GM19463 (cell line): Measurements from ENCODE around the gene SNAPC4.

ENCODE experiments used
- ATAC-seq: cut with Tn5 transposase; IDR thresholded peaks from one replicate; pipeline ENCODE4 v1.9.1; 2021; ENCODE audit warnings: mild to moderate bottlenecking, moderate library complexity; ENCODE audit not compliant: unreplicated experiment

SNAPC4 gene

DNA sequence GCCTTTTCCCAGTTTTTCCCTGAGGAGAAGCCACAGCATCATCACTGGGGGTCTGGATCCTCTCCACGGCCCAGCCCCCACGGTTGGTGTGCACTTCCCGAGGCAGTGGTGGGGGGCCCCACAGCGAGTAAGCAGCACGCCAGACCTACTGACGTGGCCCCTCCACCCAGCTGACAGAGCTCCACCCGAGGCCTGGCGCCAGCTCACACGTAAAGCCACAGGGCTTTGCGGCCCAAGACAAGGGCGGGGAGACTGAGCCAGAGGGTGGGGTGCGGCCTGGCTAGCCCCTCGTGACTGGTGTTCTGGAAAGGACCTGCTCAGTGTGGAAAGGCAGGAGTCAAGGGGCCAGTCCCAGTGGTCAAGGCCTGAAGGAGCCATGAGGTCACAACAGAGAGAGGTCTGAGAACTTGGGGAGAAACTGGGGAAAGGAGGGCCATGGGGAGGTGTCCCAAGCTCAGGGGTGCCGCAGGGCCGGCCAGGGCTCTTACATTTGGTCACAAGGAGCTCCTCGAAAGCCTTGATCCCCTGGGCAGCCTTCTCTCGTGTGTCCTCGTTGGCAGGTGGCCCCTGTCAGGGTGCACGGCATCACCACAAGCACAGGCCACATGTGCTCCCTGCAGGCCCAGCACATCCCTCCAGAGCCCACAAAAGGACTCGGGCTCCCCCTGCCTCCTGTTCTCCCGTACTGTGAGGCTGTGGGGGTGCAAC is 5.5 kb downstream of the SNAPC4 start:
- no peak for ATAC-seq

DNA sequence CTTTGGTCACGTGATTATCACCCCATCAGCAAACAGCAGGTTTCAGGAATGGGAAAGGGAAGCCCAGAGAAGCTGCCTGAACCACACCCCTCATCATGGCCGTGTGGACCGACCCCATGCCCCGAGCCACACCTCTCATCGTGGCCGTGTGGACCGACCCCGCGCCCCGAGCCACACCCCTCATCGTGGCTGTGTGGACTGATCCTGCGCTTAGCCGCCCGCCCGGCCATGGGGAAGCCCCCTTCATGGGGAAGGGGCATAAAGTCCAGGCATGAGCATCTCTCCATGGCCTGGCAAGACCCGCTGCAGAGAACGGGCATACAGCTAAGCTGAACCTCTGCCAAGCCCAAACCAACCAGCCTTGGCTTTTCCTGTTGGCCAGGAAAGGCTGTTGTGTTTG is 6.4 kb downstream of the SNAPC4 start:
- ATAC-seq, result no peak

GRCh38 chr9:136392538-136393449 is 7.2 kb downstream of the SNAPC4 start:
- ATAC-seq, result no peak

DNA sequence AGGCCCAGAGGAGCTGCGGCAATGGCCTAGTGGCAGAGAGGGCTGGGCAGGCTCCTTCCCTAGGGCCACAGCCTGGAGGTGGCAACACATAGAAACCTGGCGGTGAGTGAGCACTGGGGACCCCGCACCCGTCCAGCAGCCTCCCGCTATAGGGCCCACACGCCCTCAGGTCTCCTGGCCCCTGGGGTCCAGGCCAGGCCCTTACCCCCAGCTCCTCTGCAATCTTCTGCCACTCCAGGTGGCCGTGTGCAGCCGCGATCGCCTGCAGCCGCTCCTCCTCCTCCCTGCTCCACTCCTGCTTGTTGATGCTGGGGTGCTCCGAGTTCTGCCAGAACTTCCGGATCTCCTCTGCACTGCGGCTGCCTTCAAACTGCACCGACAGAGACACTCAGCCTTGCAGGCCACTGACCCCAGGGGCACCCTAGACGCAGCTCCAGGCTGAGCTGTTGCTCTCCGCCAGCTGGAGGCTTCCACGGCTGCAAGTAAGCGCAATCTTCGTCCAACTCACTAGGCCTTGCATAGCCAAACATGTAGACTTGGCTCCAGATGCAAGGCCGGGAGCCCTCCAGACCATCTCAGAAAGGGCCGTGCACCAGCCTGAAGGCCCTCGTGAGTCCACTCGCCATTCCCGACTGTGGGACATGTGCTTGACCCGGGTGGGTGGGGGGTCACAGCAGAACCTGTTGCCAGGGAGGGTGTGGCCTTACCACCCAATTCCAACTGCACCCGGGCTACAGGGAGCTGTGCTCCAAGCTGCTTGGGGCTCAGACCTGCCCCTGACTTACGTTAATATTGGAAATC is 8.0 kb downstream of the SNAPC4 start:
- ATAC-seq, result no peak

DNA sequence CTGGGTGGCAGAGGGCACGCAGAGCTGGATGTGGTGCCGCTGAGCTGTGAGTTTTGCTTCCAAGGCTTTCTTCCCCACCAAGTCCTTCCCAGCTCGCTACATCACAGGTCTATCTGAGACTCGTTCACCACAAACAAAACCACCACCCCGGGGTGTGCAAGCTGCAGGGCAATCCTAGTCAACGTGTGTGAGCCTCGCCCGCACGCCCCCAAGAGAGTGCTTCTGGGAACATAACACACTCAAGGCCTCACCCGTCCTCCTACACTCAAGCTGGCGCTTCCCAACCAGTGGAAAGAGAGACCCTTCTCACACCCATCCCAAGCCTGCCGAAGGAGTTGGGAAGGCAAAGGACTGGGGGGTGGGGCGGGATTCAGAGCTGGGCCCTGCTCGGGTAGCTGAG is 10.6 kb downstream of the SNAPC4 start:
- ATAC-seq, result no peak

DNA sequence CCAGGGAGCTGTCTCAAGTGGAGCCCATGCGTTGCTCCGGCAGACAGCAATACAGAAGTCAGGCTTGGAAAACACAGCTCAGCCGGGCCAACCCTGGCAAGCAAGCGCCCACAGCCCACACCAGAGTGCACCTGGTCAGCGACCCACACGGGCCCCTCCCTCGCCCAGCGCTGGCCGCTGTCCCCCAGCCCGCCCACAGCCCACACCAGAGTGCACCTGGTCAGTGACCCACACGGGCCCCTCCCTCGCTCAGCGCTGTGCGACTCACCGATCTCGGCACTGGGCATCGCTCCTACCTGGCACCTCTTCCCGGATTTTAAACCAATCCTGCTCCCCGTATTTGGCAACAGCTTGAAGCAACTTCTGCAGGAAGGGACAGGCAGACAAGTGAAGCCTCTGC is 12.8 kb downstream of the SNAPC4 start:
- no peak for ATAC-seq

GRCh38 chr9:136386018-136386417 is 14.0 kb downstream of the SNAPC4 start:
- no peak for ATAC-seq

- no peak for ATAC-seq
Observed at GRCh38 chr9:136385015-136385414, 15.0 kb downstream of the SNAPC4 start.

GRCh38 chr9:136383436-136383835 is 16.5 kb downstream of the SNAPC4 start:
- no peak for ATAC-seq

DNA sequence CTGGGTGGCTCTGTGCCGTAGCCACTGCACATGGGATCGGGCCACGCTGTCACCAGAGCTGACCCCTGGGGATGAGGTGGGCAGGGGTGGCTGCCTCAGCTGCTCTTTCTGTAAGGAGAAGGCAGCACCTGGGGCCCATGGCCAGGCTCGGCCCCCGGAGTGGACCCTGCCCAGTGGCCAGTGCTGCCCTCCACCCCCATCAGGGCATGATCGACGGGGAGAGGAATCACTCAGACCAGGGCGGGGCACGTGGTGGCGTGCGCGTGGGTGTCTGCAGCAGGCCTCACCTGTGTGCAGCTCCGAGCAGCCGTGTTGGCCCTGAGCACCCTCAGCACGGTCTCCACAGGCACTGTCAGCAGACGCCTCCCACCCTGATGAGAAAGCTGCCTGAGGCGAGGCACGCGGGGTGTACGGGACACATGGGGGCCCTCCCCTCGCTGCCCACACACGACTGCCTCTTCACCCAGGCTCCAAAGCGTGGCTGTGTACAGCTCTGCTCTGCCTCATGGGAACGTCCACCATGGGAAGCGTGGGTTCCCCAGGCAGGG is 17.9 kb downstream of the SNAPC4 start:
- no peak for ATAC-seq

GRCh38 chr9:136381311-136381710 is 18.7 kb downstream of the SNAPC4 start:
- no peak for ATAC-seq

DNA sequence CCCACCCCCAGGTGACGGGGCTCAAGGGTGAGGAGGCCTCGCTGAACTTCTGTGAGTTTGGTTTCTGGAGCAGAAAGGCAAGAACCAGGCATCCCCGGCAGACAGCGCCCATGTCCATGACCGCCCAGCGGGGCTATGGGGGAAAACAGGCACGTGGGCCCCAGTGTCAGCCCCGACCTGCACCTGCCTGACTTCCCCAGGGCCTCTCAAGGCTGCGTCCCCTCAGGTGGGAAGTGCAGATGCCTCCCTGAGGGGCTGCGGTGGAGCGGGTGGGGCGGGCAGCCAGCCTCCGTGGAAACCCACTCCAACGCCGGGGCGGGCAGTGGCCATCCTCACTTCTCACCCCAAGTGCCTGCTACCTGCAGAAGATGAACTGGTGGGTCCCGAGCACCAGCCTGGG is 19.6 kb downstream of the SNAPC4 start:
- ATAC-seq, result no peak

DNA sequence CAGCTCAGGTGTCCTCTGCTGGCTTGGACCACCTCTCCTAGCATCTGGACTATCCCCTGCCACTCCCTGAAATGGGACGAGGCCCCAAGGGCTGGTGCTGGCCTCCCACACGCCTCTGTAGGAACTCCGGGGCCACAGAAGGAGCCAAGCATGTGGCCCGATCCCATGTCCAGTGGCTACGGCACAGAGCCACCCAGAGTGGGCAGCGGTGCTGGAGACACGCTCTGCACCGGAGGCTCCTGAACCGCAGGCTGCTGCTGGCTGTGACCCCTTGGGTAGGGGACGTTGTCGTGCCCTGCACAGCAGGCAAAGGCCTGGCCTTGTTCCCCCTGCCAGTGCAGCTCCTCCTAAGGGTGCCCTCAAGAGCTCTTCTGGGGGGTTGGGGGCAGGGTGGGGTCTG is 20.1 kb downstream of the SNAPC4 start:
- no peak for ATAC-seq

DNA sequence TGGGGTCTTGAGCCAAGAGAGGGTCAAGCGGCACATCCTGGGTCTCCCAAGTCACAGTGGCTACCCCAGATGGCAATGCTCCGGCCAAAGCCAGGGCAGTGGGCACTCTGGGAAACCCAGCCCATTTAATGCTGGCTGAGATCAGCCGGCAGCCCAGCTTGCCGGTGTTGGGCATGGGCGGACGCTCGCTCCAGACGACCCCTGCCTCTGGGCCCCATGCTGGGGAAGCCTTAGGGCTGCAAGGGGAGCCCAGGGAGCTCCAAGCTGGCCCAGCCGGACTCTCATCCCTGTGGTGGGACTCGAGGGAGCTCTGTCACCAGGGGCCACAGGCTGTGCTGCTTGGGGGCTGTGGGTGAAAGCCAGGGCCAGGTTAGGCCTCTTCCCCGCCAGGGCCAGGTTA is 20.6 kb downstream of the SNAPC4 start:
- ATAC-seq, result no peak

- no peak for ATAC-seq
Observed at GRCh38 chr9:136379003-136379287, 21.0 kb downstream of the SNAPC4 start.

- no peak for ATAC-seq
Observed at GRCh38 chr9:136378170-136379002, 21.6 kb downstream of the SNAPC4 start.

DNA sequence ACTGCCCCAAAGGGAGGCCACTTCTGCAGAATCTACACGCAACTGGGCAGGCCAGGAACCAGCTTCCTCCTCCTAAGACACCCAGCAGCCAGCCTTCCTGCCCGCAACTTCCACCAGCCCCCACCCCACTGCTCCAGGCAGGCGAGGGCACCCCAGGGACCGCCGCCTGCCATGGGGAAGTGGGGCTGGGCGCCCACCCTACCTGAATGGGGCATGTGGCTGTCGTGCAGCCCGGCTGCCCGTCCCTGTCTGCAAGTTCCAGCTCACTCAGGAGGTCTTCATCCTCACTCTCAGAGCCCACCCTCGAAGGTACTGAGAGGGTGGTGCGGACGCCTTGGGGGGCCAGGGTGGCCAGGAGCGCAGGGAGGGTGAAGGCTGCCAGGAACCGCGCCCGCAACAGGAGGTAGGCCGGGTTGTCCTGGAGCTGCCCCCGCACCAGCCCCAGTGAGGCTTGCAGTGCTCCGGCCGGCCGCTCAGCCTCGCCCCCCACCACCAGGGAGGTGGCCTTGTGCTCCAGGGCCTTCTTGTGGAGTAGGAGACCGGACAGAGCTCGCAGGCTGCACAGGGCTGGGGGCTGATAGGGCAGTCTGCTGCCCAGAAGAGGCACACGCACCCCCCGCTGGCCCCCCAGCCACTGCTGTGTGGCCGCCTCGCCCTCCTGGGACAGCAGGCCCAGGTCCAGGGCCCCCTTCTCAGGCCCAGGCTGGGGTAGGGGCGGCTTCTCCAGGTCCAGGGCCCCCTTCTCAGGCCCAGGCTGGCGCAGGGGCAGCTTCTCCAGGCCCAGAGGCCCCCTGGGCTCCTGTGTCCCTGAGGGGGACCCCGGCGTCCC is 22.4 kb downstream of the SNAPC4 start:
- ATAC-seq, result no peak

DNA sequence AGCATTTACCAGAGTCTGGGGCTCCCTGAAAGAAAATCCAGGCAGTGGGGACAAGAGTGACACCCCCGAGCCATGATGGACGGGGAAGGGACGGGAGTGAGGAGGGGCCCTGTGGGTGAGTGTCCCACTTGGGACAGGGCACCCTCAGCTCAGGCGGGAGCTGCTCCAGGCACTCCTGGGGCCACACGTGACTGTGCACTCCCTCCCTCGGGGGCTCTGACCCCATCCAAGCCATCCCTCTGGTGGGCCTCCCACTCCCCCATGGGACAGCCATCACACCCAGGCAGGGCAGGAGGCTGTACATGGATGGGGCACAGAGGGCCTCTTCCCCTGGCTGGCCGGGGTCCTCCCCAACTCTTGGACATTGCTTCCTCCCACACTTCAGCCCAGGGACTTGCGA is 23.5 kb downstream of the SNAPC4 start:
- ATAC-seq, result no peak

DNA sequence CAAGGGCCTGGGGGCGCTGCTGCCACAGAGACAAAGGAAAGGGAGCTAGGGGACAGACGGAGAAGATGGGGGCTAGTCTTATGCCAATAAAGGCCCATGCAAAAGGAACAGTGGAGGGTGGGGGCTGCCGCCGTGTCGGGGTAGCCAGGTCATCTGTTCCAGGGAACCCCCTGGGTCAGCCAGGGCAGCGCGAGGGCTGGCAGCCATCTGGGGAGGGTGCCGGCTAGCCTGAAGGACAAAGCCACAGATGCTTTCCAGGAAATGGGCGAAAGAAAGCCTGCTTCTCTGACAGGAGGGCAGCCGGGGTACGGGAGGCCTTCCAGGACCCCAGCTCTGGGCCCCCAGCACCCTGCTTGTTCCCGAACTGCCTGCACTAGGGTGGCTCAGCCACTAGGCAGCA is 24.9 kb downstream of the SNAPC4 start:
- no peak for ATAC-seq

- ATAC-seq, result no peak
Observed at GRCh38 chr9:136374183-136374575, 25.8 kb downstream of the SNAPC4 start.
